ENCODE measurements around the gene MPV17L2.

- TF ChIP-seq RAD21 (IDR thresholded peaks at IDR 0.05; ENCODE audit: insufficient read depth, low read depth, low read length) (no peak), CEBPB (IDR thresholded peaks at IDR 0.05; ENCODE audit: borderline replicate concordance in 1 of 2, low read depth in 2 of 2, low read length in 2 of 2) (no peak), YY1 (IDR thresholded peaks at IDR 0.05; ENCODE audit: low read depth, low read length) (no peak), CTCF (IDR thresholded peaks at IDR 0.05 in 2 of 3, conservative IDR thresholded peaks at IDR 0.05 in 1 of 3; ENCODE audit: control insufficient read depth in 2 of 3, extremely low read depth in 1 of 3, insufficient read depth in 1 of 3, low read depth in 3 of 3, low read length in 3 of 3) (no peak), SIN3A (IDR thresholded peaks at IDR 0.05; ENCODE audit: low read depth, low read length) (no peak), ZNF274 (IDR thresholded peaks at IDR 0.05; ENCODE audit: insufficient read depth, insufficient read length) (no peak), POLR2A (IDR thresholded peaks at IDR 0.05; ENCODE audit: low read depth, low read length) (no peak), SKIL (IDR thresholded peaks at IDR 0.05; ENCODE audit: low read depth, poor library complexity, severe bottlenecking) (no peak), GABPA (IDR thresholded peaks at IDR 0.05; ENCODE audit: low read depth) (no peak), ZBTB4 (CRISPR knock-in tag; IDR thresholded peaks at IDR 0.05) (no peak), NFYB (IDR thresholded peaks at IDR 0.05; ENCODE audit: insufficient read depth, low read depth, low read length) (no peak), EZH2 (IDR thresholded peaks at IDR 0.05; ENCODE audit: borderline replicate concordance, control insufficient read depth, low read depth, low read length) (no peak), REST (IDR thresholded peaks at IDR 0.05; ENCODE audit: low read depth, low read length) (no peak), POLR2AphosphoS5 (IDR thresholded peaks at IDR 0.05; ENCODE audit: low read length) (no peak)
These were observed 25.6 kb downstream of the MPV17L2 start for GRCh38 chr19:18218600-18218999.

Measured in GM12878 (cell line).